Endothelial cell of umbilical vein (primary cell): ENCODE results near the gene MAGI1. TPM values are rescaled to one million over a fixed set of nuclear protein-coding genes. Genes with fewer than 3 reads are reported as not detected.

ENCODE experiments used
- BruUV-seq: library from RNA; stranded (reverse); fragments of 400-500 nt; replicated peaks from 2 replicates; lab custom pipeline; 2021; lab: Mats Ljungman, UMichigan
- CTCF ChIA-PET: fragments of 300-600, 350-600 bp; sonication (Branson Sonifier 250); formaldehyde crosslinking; loops from one replicate; lab custom pipeline; 2021; ENCODE audit warnings: antibody characterized with exemption, inconsistent platforms; lab: Charles Lee
- POLR2A ChIA-PET: fragments of 300-600, 350-600 bp; sonication (Branson Sonifier 250); formaldehyde crosslinking; loops from one replicate; lab custom pipeline; 2021; ENCODE audit warnings: antibody characterized with exemption, inconsistent platforms; lab: Charles Lee
- DNase-seq: peaks from one replicate; pipeline ENCODE4 v3.0.0-alpha.2; 2011; ENCODE audit warnings: low read depth, low spot score
- FAIRE-seq: peaks from 2 replicates; lab custom pipeline; 2011; peaks lifted over from hg19 to GRCh38; lab: Jason Lieb, UNC
- H2AFZ ChIP-seq: 2 replicates; pipeline ENCODE4 v1.6.0; 2012; ENCODE audit warnings: low read depth, low read length, control low read depth, inconsistent platforms
- H3K27ac ChIP-seq: 2 replicates; pipeline ENCODE4 v1.5.1; 2011; ENCODE audit warnings: low read depth, mild to moderate bottlenecking, control low read depth, low read length, moderate library complexity; ENCODE audit not compliant: insufficient read depth
- H3K27me3 ChIP-seq, 2 experiments: 2 replicates each; pipeline versions ENCODE4 v1.6.0 to v1.6.1; 2011; ENCODE audit warnings: low read length in 2 of 2, mixed read lengths in 1 of 2; ENCODE audit not compliant: control insufficient read depth in 2 of 2, insufficient read depth in 2 of 2
- H3K36me3 ChIP-seq, 2 experiments: 2 replicates in 1 of 2; 3 replicates in 1 of 2; pipeline ENCODE4 v1.5.1; 2011; ENCODE audit warnings: low read length in 2 of 2, mild to moderate bottlenecking in 1 of 2, moderate library complexity in 1 of 2; ENCODE audit not compliant: control insufficient read depth in 2 of 2, insufficient read depth in 2 of 2; ENCODE audit errors: extremely low read depth in 1 of 2
- H3K4me1 ChIP-seq: 3 replicates; pipeline ENCODE4 v1.5.1; 2011; ENCODE audit warnings: mild to moderate bottlenecking, low read length; ENCODE audit not compliant: control insufficient read depth, insufficient read depth; ENCODE audit errors: extremely low read depth
- H3K4me2 ChIP-seq: 2 replicates; pipeline ENCODE4 v1.6.1; 2011; ENCODE audit warnings: low read length, control low read depth, mixed read lengths; ENCODE audit not compliant: insufficient read depth
- H3K4me3 ChIP-seq, 3 experiments: fragments of 200-600 bp in 1 of 3; sonication (generic), shearing (Covaris generic) in 1 of 3; replicated peaks in 1 of 3; 2 replicates each; pipeline ENCODE4 v1.5.1; 2011 to 2016; ENCODE audit warnings: control low read depth in 3 of 3, low read length in 3 of 3, mild to moderate bottlenecking in 2 of 3, inconsistent platforms in 1 of 3, low read depth in 1 of 3, moderate library complexity in 1 of 3; ENCODE audit not compliant: insufficient read depth in 1 of 3
- H3K79me2 ChIP-seq: 2 replicates; pipeline ENCODE4 v1.6.0; 2012; ENCODE audit warnings: low read length, inconsistent platforms; ENCODE audit not compliant: control insufficient read depth, insufficient read depth
- H3K9ac ChIP-seq: replicated peaks from 2 replicates; pipeline ENCODE3; 2011; ENCODE audit warnings: low read length, control low read depth; ENCODE audit not compliant: insufficient read depth; ENCODE audit errors: extremely low read depth
- H3K9me1 ChIP-seq: replicated peaks from 3 replicates; pipeline ENCODE4 v1.6.0; 2011; ENCODE audit warnings: mild to moderate bottlenecking, low read length; ENCODE audit not compliant: control insufficient read depth, insufficient read depth; ENCODE audit errors: extremely low read depth
- H3K9me3 ChIP-seq: replicated peaks from 2 replicates; pipeline ENCODE4 v1.5.1; 2012; ENCODE audit warnings: low read length, inconsistent platforms; ENCODE audit not compliant: control insufficient read depth, insufficient read depth
- H4K20me1 ChIP-seq: replicated peaks from 2 replicates; pipeline ENCODE3; 2011; ENCODE audit warnings: mild to moderate bottlenecking, low read length; ENCODE audit not compliant: control insufficient read depth, insufficient read depth; ENCODE audit errors: extremely low read depth
- CTCF ChIP-seq, 2 donors: IDR thresholded peaks; 1 replicate in 1 of 2; 2 replicates in 1 of 2; pipeline ENCODE4 v1.5.1; 2011; ENCODE audit warnings: low read length in 2 of 2, mild to moderate bottlenecking in 2 of 2, moderate library complexity in 2 of 2, control low read depth in 1 of 2, inconsistent platforms in 1 of 2, low read depth in 1 of 2; ENCODE audit not compliant: insufficient read depth in 1 of 2; ENCODE audit errors: extremely low read depth in 1 of 2
- EZH2 ChIP-seq: IDR thresholded peaks from 2 replicates; pipeline ENCODE4 v1.6.1; 2012; ENCODE audit warnings: borderline replicate concordance, low read depth, mild to moderate bottlenecking, moderate library complexity, low read length, inconsistent platforms; ENCODE audit not compliant: severe bottlenecking
- FOS ChIP-seq: IDR thresholded peaks from 2 replicates; pipeline ENCODE4 v1.6.1; 2011; ENCODE audit warnings: mild to moderate bottlenecking, low read length, moderate library complexity, borderline replicate concordance; ENCODE audit not compliant: insufficient read depth
- GATA2 ChIP-seq: IDR thresholded peaks from 2 replicates; pipeline ENCODE4 v1.7.0; 2011; ENCODE audit warnings: low read depth, mild to moderate bottlenecking, moderate library complexity, mixed read lengths, low read length; ENCODE audit not compliant: insufficient read length, insufficient read depth
- JUN ChIP-seq: IDR thresholded peaks from 2 replicates; pipeline ENCODE4 v1.6.1; 2011; ENCODE audit warnings: borderline replicate concordance, low read depth; ENCODE audit not compliant: insufficient read length, insufficient read depth
- MAX ChIP-seq: IDR thresholded peaks from 2 replicates; pipeline ENCODE4 v1.6.1; 2011; ENCODE audit not compliant: insufficient read depth, insufficient read length
- MYC ChIP-seq: IDR thresholded peaks from one replicate; pipeline ENCODE4 v1.6.1; 2011; ENCODE audit warnings: mild to moderate bottlenecking, low read depth, low read length
- POLR2A ChIP-seq: IDR thresholded peaks from 2 replicates; pipeline ENCODE4 v1.6.1; 2012; ENCODE audit warnings: low read depth, mild to moderate bottlenecking, control low read depth, low read length
- POLR2AphosphoS5 ChIP-seq: IDR thresholded peaks from 2 replicates; pipeline ENCODE4 v1.6.1; 2012; ENCODE audit warnings: low read depth, mild to moderate bottlenecking, control low read depth, low read length, moderate library complexity; ENCODE audit not compliant: insufficient read depth
- dilution Hi-C: fragments of 300-500 bp; cut with MboI; formaldehyde crosslinking; loops from one replicate; pipeline ENCODE4 v1.15.0; 2019; ENCODE audit warnings: low sequenced_read_pairs; ENCODE audit not compliant: extremely low pct_ligation_motif_present
- intact Hi-C: fragments of 100-400 bp; cut with micrococcal nuclease; formaldehyde crosslinking; loops from one replicate; pipeline ENCODE4 v1.10.0; 2022
- polyA plus RNA-seq, 4 experiments: library from polyadenylated mRNA; depleted of rRNA in 3 of 4; stranded (reverse) in 3 of 4; unstranded in 1 of 4; fragments of >200 nt; gene quantifications; 2 replicates each; pipeline versions ENCODE4 v1.2.1 to v1.2.3, GENCODE V29; 2011 to 2012; ENCODE audit warnings: missing spikeins in 1 of 4
- total RNA-seq: library from RNA; stranded (reverse); gene quantifications from 2 replicates; pipeline ENCODE4 v1.2.3, GENCODE V29; 2021

MAGI1 gene
- total and polyA plus RNA-seq, 2 donors (not counting 3 experiments of a cell fraction or from before 2014, with no cell fraction given), result 10.1 to 47.9 TPM

- intact Hi-C loops (loop anchor here (5.0 kb wide), 2 partner anchors 58 to 1198 kb away; no protein-coding TSS in a partner anchor), dilution Hi-C loops (no loop called here)
- Histone ChIP-seq H3K27ac (no peak overlapping the region), H3K36me3 (no peaks in the 10 kb centered on the region), H3K79me2 (no peaks in the 10 kb centered on the region), H3K4me1 (no peaks in the 10 kb centered on the region), H3K9me1 (no peaks in the 10 kb centered on the region), H3K9me3 (no peaks in the 10 kb centered on the region), H2AFZ (no peak overlapping the region), H4K20me1 (peaks cover 7% of the 10 kb centered on the region), H3K4me3 (no peak overlapping the region), H3K27me3 (no peaks in the 10 kb centered on the region), H3K9ac (no peak overlapping the region), H3K4me2 (no peak overlapping the region)
- POLR2A ChIA-PET, result no interaction called here
- CTCF ChIA-PET, result interaction anchor here (1.0 to 1.7 kb wide), 6 partner anchors 12 to 384 kb away, joined by 3 to 6 read pairs (median 3); no protein-coding TSS in a partner anchor
- FAIRE-seq (no peak), DNase-seq (no peak)
- no TSS peak for BruUV-seq
- TF ChIP-seq CTCF (IDR thresholded peaks at IDR 0.05; ENCODE audit: extremely low read depth in 1 of 2, insufficient read depth in 1 of 2, low read depth in 1 of 2, low read length in 2 of 2) (no peak), FOS (no peak), POLR2AphosphoS5 (no peak), JUN (no peak), GATA2 (no peak), EZH2 (no peak), MYC (no peak), POLR2A (no peak), MAX (no peak)
These were observed 308.3 kb downstream of the MAGI1 start for GRCh38 chr3:65730449-65730848.
